Peyer's patch (tissue), 4 donors: ENCODE results near the gene FOXC2.

Experiments used
- CTCF ChIP-seq, 6 experiments: fragments of 450-650 bp in 4 of 6; fragments of 200-600 bp in 2 of 6; sonication (generic) in 1 of 6; IDR thresholded peaks; one replicate each; pipeline ENCODE4 v1.5.1; 2017 to 2019; ENCODE audit warnings: antibody characterized with exemption in 6 of 6, mild to moderate bottlenecking in 3 of 6, moderate library complexity in 1 of 6
- POLR2A ChIP-seq, 2 donors: fragments of 450-650 bp; IDR thresholded peaks; one replicate each; pipeline ENCODE4 v1.5.1; 2017; ENCODE audit warnings: antibody characterized with exemption in 2 of 2, mild to moderate bottlenecking in 2 of 2, moderate library complexity in 2 of 2

- TF ChIP-seq CTCF (IDR thresholded peaks at IDR 0.05): no peak
- no peak for TF ChIP-seq POLR2A (IDR thresholded peaks at IDR 0.05)
Observed at GRCh38 chr16:86545481-86545880, 21.1 kb upstream of the FOXC2 start.
